ENCODE measurements around the gene EMC9. TPM values are rescaled to one million over a fixed set of nuclear protein-coding genes. Genes with fewer than 3 reads are reported as not detected.

The EMC9 gene
- total RNA-seq, 4 donors from 2014 or later, result 8.8 to 14.4 (median 12.2) TPM

GRCh38 chr14:24159777-24160498 lies 18.5 kb upstream of the EMC9 start:
- TF ChIP-seq EP300 (IDR thresholded peaks at IDR 0.05) (no peak), POLR2A (IDR thresholded peaks at IDR 0.05; ENCODE audit: low read depth) (no peak), CTCF (IDR thresholded peaks at IDR 0.05) (no peak), POLR2AphosphoS5 (IDR thresholded peaks at IDR 0.05) (no peak)
- 82% methylated on average over 10 of the region's 11 CpGs for WGBS
- H3K27ac ChIP-seq (replicated peaks in 1 of 4), result peak overlapping the region; percentile 88 to 92 (median 90)
- H3K9me3 ChIP-seq, result no peaks in the 10 kb centered on the region
- H3K27me3 ChIP-seq, result no peaks in the 10 kb centered on the region
- intact Hi-C loops (cut with DNase I), result loop anchor here (5.0 kb wide), 1 partner anchor 53 kb away; no protein-coding TSS in a partner anchor
- H3K4me3 ChIP-seq, result no peak overlapping the region
- H3K36me3 ChIP-seq, result peaks cover 64 to 77% (median 72%) of the 10 kb centered on the region in 4 donors
- DNase-seq (ENCODE audit: extremely low spot score), result no peak
- peaks cover 27 to 45% (median 38%) of the 10 kb centered on the region in 4 donors for H3K4me1 ChIP-seq

GRCh38 chr14:24157331-24157730 lies 15.9 kb upstream of the EMC9 start:
- WGBS, result 90% methylated on average over 12 of the region's 12 CpGs

DNA sequence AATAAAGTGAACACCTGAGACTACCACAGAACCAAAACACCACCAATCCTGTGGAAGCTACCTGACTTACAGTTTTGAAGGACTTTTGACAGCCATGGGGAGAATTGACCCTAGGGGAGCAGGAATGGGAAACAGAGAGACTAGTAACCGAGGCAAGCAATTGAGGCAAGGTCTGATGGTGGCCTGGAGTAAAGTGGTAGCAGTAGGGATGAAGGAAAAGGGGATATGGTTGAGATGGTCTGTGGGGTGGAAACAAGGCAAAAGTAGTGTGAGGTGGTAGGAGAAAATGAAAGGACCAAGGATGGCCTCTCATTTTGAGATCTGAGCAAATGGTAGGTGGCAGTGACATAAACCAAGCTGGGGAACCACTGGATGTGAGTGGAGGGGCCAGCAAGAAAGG lies 15.4 kb upstream of the EMC9 start:
- intact Hi-C loops (cut with DNase I), result no loop called here
- H3K4me1 ChIP-seq, result peaks cover 9 to 14% (median 13%) of the 10 kb centered on the region in 4 donors
- TF ChIP-seq EP300 (IDR thresholded peaks at IDR 0.05) (no peak), POLR2A (IDR thresholded peaks at IDR 0.05; ENCODE audit: low read depth) (no peak), POLR2AphosphoS5 (IDR thresholded peaks at IDR 0.05) (no peak), CTCF (IDR thresholded peaks at IDR 0.05) (no peak)
- DNase-seq (ENCODE audit: extremely low spot score), result no peak
- H3K27ac ChIP-seq (replicated peaks in 1 of 4), result no peak overlapping the region
- H3K36me3 ChIP-seq, result peaks cover 61 to 84% (median 74%) of the 10 kb centered on the region in 4 donors
- no peak overlapping the region for H3K4me3 ChIP-seq
- WGBS, result 90% methylated on average over 1 of the region's 1 CpG
- no peaks in the 10 kb centered on the region for H3K9me3 ChIP-seq
- no peaks in the 10 kb centered on the region for H3K27me3 ChIP-seq

More at GRCh38 chr14:24157331-24157730, 15.9 kb upstream of the EMC9 start:
- no peak overlapping the region for H3K27ac ChIP-seq (replicated peaks in 1 of 4)
- H3K4me1 ChIP-seq, result peaks cover 13 to 19% (median 17%) of the 10 kb centered on the region in 4 donors
- H3K36me3 ChIP-seq, result peaks cover 58 to 79% (median 69%) of the 10 kb centered on the region in 4 donors
- intact Hi-C loops (cut with DNase I), result no loop called here
- H3K4me3 ChIP-seq, result no peak overlapping the region
- no peaks in the 10 kb centered on the region for H3K27me3 ChIP-seq
- H3K9me3 ChIP-seq, result no peaks in the 10 kb centered on the region
- TF ChIP-seq POLR2A (IDR thresholded peaks at IDR 0.05; ENCODE audit: low read depth) (no peak), EP300 (IDR thresholded peaks at IDR 0.05) (no peak), POLR2AphosphoS5 (IDR thresholded peaks at IDR 0.05) (no peak), CTCF (IDR thresholded peaks at IDR 0.05) (no peak)
- no peak for DNase-seq (ENCODE audit: extremely low spot score)

GRCh38 chr14:24155100-24155499 lies 13.7 kb upstream of the EMC9 start:
- Histone ChIP-seq H3K36me3 (peaks cover 78 to 96% (median 86%) of the 10 kb centered on the region in 4 donors), H3K9me3 (no peaks in the 10 kb centered on the region), H3K4me1 (peaks cover under 1 to 5% (median 2%) of the 10 kb centered on the region in 4 donors), H3K27me3 (no peaks in the 10 kb centered on the region), H3K27ac (replicated peaks in 1 of 4) (peak overlapping the region in 1 of 4 donors; percentile 8), H3K4me3 (no peak overlapping the region)
- no peak for DNase-seq (ENCODE audit: extremely low spot score)
- intact Hi-C loops (cut with DNase I), result no loop called here
- 93% methylated on average over 9 of the region's 10 CpGs for WGBS
- no peak for TF ChIP-seq EP300 (IDR thresholded peaks at IDR 0.05)
- TF ChIP-seq CTCF (IDR thresholded peaks at IDR 0.05), result no peak
- TF ChIP-seq POLR2AphosphoS5 (IDR thresholded peaks at IDR 0.05), result no peak
- TF ChIP-seq POLR2A (IDR thresholded peaks at IDR 0.05; ENCODE audit: low read depth), result no peak
